HFF-Myc (cell line): ENCODE results near the gene NT5C2.

Source experiments
- DNase-seq: peaks from one replicate; pipeline ENCODE4 v3.0.0-alpha.2; 2011; ENCODE audit warnings: low read depth; ENCODE audit errors: extremely low read depth
- H3K4me3 ChIP-seq: replicated peaks from 2 replicates; pipeline ENCODE4 v1.5.1; 2011; ENCODE audit warnings: low read depth, mild to moderate bottlenecking, control low read depth, low read length
- TF ChIP-seq, protein P1 (sequence below): IDR thresholded peaks from 2 replicates; pipeline ENCODE4 v1.5.1; 2012; ENCODE audit warnings: mild to moderate bottlenecking, low read depth, low read length, control low read depth; ENCODE audit errors: missing control alignments

Gene NT5C2

DNA sequence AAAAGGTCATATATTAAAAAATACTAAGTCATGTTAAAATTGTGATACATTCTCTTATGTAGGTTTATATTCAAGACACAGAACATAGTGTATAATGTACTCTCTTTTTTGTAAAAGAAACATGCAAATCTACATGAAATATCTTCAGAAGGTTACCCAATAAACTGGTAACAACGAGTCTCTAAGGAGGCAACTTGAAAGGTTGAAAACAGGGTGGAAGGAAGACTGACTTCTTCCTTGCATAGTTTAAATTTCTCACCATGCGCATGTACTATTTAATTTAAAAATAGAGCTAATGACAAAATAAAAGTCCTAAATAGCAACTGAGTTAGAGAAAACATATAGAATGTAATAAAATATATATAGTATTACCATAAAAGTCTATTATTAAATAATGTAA, 132.5 kb downstream of the NT5C2 start:
- no peak for DNase-seq
- TF ChIP-seq, protein P1, sequence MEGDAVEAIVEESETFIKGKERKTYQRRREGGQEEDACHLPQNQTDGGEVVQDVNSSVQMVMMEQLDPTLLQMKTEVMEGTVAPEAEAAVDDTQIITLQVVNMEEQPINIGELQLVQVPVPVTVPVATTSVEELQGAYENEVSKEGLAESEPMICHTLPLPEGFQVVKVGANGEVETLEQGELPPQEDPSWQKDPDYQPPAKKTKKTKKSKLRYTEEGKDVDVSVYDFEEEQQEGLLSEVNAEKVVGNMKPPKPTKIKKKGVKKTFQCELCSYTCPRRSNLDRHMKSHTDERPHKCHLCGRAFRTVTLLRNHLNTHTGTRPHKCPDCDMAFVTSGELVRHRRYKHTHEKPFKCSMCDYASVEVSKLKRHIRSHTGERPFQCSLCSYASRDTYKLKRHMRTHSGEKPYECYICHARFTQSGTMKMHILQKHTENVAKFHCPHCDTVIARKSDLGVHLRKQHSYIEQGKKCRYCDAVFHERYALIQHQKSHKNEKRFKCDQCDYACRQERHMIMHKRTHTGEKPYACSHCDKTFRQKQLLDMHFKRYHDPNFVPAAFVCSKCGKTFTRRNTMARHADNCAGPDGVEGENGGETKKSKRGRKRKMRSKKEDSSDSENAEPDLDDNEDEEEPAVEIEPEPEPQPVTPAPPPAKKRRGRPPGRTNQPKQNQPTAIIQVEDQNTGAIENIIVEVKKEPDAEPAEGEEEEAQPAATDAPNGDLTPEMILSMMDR: no peak
- no peak overlapping the region for H3K4me3 ChIP-seq

DNA sequence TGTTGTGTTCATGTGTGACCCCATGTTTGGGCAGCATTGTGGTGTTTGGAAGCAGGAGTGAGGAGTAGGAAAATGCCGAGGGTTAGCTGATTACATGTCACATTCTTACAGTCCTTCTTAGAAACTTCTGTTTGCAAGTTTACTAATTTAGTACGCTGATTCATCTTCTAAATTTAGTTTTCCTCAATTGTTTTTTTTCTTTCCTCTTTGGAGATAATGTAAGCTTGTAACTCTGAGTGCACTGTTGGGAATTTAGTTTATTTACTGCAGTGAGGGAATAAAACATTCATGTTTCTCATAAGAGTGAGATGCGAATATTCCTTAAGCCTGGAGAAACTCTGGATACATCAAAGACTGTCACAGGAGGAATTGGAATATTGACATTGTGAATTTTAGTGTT, 135.0 kb downstream of the NT5C2 start:
- TF ChIP-seq, protein P1: no peak
- DNase-seq: no peak
- no peak overlapping the region for H3K4me3 ChIP-seq

DNA sequence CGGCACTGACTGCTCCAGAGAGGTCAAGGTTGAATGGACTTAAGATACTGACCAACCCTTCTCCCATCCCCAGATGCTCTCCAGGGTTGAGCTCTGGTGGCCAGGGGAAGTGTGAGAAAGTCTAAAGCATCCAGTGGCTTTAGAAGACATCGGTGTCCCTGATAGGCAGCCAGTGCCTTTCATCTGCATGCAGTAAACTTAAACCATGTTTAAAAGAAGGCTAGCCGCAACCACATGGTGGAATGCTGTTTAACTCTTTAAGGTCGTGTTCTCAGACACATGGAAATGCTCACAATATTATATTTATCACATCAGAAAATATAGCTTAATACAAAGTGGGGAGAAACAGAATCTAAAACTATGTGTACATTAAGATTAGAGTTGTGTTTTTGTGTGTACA, 138.0 kb downstream of the NT5C2 start:
- no peak overlapping the region for H3K4me3 ChIP-seq
- no peak for DNase-seq
- TF ChIP-seq, protein P1: no peak

DNA sequence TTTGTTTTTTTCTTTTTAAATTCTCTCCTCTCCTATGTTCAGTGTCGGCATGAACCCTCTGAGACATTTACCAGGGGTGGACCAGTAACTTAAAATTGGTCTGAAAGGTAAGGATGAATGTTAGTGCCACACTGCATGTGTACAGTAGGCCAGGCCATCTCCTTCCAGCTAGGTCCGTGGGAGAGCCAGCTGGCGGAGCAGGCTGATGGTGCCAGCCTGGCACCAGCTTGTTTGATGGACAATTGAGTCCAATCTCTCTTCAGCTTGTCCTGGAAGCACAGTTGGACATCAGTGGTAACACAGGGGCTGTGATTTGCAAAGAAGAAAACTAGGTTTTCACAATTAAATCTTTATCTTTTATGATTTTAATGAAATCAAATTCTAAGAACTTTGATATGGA, 138.5 kb downstream of the NT5C2 start:
- DNase-seq: no peak
- TF ChIP-seq, protein P1: no peak
- H3K4me3 ChIP-seq: no peak overlapping the region

DNA sequence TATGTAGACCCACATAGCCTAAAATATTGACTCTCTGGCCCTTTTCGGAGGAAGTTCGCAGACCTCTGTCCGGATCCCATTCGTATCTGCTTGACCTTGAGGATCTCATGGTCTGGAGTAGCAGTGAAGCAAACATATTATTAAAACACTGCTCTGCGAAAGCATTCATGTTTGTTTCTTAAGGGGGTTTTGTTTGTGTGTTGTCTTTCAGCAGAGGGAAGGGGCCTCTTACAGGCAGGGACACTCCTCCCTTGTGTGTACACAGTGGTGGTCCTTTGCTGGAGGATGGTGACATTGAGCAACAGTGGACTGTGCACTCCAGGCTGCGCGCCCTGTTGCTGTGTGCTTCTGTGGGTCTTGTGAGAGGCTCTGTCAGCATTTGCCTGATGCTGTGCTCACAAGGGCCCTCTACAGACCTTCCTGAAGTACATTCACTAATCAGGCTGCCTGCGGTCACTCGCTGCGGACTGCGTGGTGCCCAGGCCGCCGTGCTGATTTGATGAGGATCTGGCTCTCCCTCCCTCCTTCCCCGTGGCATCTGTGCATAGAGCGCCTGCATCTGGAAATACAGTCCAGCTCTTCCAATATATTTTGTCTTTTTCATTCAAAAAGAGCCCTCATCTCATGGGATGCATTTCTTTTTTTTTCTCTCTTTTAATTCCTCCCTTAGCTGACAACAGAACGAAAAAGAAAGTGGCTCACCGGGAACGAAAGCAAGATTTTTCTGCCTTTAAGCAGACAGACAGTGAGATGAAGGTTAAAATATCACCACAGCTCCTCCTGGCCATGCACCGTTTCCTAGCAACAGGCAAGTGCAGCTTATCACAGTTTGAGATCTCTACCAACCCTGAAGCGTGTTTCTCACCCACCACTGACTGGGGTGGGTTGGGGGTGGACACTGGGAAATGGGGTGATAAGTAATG, 139.2 kb downstream of the NT5C2 start:
- TF ChIP-seq, protein P1: peak; percentile 46
- peak; percentile 46 for DNase-seq
- H3K4me3 ChIP-seq: peak overlapping the region; percentile 18; the same call in 1 of the 2 replicates

DNA sequence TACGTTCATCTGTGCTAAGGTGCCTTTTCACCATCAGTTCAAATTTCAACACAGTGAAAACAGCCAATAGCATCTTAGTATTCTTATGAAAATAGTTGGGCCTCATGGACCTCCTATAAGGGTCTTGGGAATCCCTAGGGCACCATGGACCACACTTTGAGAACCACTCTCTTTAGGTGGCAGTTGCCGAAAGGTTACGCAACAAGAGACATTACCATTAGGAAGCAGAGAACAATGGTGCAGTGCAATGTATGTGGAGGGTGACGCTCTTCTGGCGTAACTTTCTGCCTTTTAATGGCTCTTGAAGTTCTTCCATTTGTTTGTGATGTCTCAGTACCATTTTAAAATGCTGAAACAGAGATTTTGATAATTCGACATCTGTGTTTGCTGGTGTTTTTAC, 143.8 kb downstream of the NT5C2 start:
- no peak for DNase-seq
- no peak overlapping the region for H3K4me3 ChIP-seq
- TF ChIP-seq, protein P1: no peak
